ENCODE results near the gene PITPNM2.

PITPNM2 gene

GRCh38 chr12:123143736-123144461 lies 7.0 kb downstream of the PITPNM2 start:
- no peak for DNase-seq

GRCh38 chr12:123142921-123143735 lies 7.8 kb downstream of the PITPNM2 start:
- no peak for DNase-seq

GRCh38 chr12:123142518-123142840 lies 8.4 kb downstream of the PITPNM2 start:
- DNase-seq = no peak

GRCh38 chr12:123141615-123142517 lies 9.0 kb downstream of the PITPNM2 start:
- DNase-seq = no peak

GRCh38 chr12:123140676-123141614 lies 9.9 kb downstream of the PITPNM2 start:
- no peak for DNase-seq

- no peak for DNase-seq
Measured at GRCh38 chr12:123139926-123140675, 10.8 kb downstream of the PITPNM2 start.

- DNase-seq = no peak
Measured at GRCh38 chr12:123135688-123136087, 15.2 kb downstream of the PITPNM2 start.

GRCh38 chr12:123134826-123135225 lies 16.1 kb downstream of the PITPNM2 start:
- no peak for DNase-seq

GRCh38 chr12:123134271-123134671 lies 16.6 kb downstream of the PITPNM2 start:
- DNase-seq = no peak

GRCh38 chr12:123133701-123134100 lies 17.2 kb downstream of the PITPNM2 start:
- no peak for DNase-seq

- no peak for DNase-seq
Measured at GRCh38 chr12:123132951-123133619, 17.8 kb downstream of the PITPNM2 start.

- peak; percentile 39 for DNase-seq
Measured at GRCh38 chr12:123131879-123132402, 18.9 kb downstream of the PITPNM2 start.

- no peak for DNase-seq
Measured at GRCh38 chr12:123131291-123131832, 19.5 kb downstream of the PITPNM2 start.

GRCh38 chr12:123129621-123130020 lies 21.3 kb downstream of the PITPNM2 start:
- DNase-seq = no peak

- DNase-seq = no peak
Measured at GRCh38 chr12:123127182-123127495, 23.8 kb downstream of the PITPNM2 start.

GRCh38 chr12:123126294-123127181 lies 24.4 kb downstream of the PITPNM2 start:
- DNase-seq = no peak

- no peak for DNase-seq
Measured at GRCh38 chr12:123122626-123123025, 28.3 kb downstream of the PITPNM2 start.

GRCh38 chr12:123121670-123122069 lies 29.2 kb downstream of the PITPNM2 start:
- DNase-seq = no peak

- peak; percentile 34 for DNase-seq
Measured at GRCh38 chr12:123120452-123121166, 30.3 kb downstream of the PITPNM2 start.
